K562 (cell line): ENCODE results near the gene CFAP92. TPM values are rescaled to one million over a fixed set of nuclear protein-coding genes. Genes with fewer than 3 reads are reported as not detected.

Source experiments
- STAT6 ChIP-seq: sonication (generic); formaldehyde crosslinking; IDR thresholded peaks from 2 replicates; pipeline ENCODE4 v1.8.1; 2023; ENCODE audit warnings: mild to moderate bottlenecking, missing genetic modification reagents
- ZNF318 ChIP-seq, 2 experiments: fragments of 450-650 bp; IDR thresholded peaks; 2 replicates each; pipeline ENCODE4 v1.6.1; 2016; ENCODE audit warnings: mild to moderate bottlenecking in 2 of 2, borderline replicate concordance in 1 of 2, low read depth in 1 of 2, moderate library complexity in 1 of 2
- polyA plus RNA-seq, 8 experiments: library from polyadenylated mRNA; depleted of rRNA in 4 of 8; stranded (reverse) in 5 of 8; unstranded in 3 of 8; fragments of >200 nt; fragmentation: Nextera tagmentation in 2 of 8; fragmentation: Illumina TruSeq in 1 of 8; extraction: Ambion mirVana in 2 of 8; extraction: Trizol in 1 of 8; gene quantifications; 2 replicates each; pipeline versions ENCODE4 v1.2.1 to v1.2.3, GENCODE V29; 2011 to 2014; ENCODE audit warnings: inconsistent platforms in 1 of 8, missing spikeins in 1 of 8
- total RNA-seq, 7 experiments: library from RNA; depleted of rRNA in 6 of 7; stranded (reverse); fragments of >200 nt in 6 of 7; fragmentation: Illumina TruSeq in 2 of 7; extraction: Trizol in 2 of 7; gene quantifications; 2 replicates each; pipeline versions ENCODE4 v1.2.1 to v1.2.3, GENCODE V29; 2011 to 2021; ENCODE audit warnings: low replicate concordance in 1 of 7

The CFAP92 gene
- total and polyA plus RNA-seq, 9 of the 15 experiments (the other 6 are each of a cell fraction or from before 2014, with no cell fraction given): 0.06 to 0.62 (median 0.36) TPM

GRCh38 chr3:129040039-129040336 lies 46.1 kb upstream of the CFAP92 start (continued):
- TF ChIP-seq ZNF318 (IDR thresholded peaks at IDR 0.05; ENCODE audit: borderline replicate concordance in 1 of 2, low read depth in 1 of 2) (no peak), STAT6 (no peak)
